ENCODE data around the gene STARD13. TPM values are rescaled to one million over a fixed set of nuclear protein-coding genes. Genes with fewer than 3 reads are reported as not detected.

Gene STARD13
- polyA plus RNA-seq, 1 experiment, result 21.2 TPM

DNA sequence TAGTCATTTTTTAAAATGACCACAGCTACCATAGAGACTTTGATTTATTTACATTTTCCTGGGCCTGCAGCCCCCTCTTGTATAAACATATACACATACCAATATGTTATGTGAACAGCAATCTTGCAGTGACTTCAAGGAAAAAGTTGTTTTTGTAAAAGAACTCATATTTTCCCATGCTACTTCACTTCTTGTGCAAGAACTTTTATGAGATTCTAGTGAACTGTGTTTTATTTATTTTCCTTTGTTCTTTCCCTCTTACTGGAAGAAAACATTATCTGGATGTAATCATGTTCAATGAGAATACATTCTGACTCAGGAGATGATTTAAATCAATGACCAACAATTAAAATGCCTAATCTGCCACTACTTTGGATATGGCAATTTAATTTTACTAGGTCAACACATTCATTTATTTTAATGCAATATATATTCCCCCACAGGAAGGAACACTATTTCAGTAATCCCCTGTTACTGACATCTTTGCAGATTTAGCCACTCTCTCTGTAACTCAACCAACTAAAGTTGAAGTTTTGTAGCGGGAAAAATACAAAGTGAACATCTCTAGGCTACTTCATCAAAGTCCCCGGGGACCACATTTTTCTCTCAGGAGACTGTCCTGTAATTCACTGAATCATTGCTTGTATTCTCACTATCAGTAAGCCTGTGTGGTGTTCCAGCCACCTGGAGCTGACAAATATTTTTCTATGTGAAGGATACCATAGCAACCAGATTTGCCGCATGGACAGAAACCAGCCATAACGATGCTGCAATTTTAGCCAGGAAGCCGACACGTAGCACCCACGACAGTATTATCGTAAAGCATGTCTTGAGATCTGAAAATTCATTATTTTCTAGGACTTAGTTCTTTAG, 90.5 kb downstream of the STARD13 start:
- POLR2A ChIA-PET, result no interaction called here
- CTCF ChIA-PET, result interaction anchor here (0.7 kb wide), 1 partner anchor 82 kb away, joined by 3 read pairs; no protein-coding TSS in a partner anchor

DNA sequence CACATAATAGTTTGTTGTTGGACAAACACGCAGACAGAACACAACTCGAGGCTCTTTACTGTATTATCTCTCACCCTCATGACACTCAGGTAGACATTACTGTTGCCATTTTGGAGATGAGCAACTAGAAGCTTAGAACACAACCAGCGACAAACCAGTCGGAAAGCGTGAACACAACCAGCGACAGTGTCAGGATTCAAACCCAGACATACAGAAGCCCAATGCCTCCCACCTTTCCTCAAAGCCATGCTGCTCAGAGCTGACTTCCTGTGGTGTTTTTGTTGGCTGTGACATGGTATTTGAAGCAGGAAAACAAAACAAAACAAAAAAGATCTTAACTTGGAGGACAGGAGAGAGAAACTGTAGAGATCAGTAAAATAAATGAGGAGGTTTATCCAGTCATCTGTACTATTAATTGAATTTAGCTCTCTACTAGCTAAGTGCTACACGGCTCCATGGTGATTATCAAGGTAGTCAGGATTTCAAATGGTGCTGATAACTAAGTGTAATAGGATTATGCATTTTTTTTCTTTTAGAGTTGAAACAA, 92.1 kb downstream of the STARD13 start:
- DNase-seq (ENCODE audit: low read depth), result no peak
- ChIA-PET POLR2A (no interaction called here), CTCF (interaction anchor here (0.8 to 1.1 kb wide), 2 partner anchors 9 to 294 kb away, joined by 3 to 5 read pairs; no protein-coding TSS in a partner anchor)
- Histone ChIP-seq H3K4me3 (ENCODE audit: low read depth, low read length) (no peak overlapping the region), H3K36me3 (ENCODE audit: control insufficient read depth, insufficient read depth, low read length) (no peaks in the 10 kb centered on the region), H3K27me3 (ENCODE audit: control insufficient read depth, insufficient read depth, low read length) (no peaks in the 10 kb centered on the region)
- TF ChIP-seq, protein P1, sequence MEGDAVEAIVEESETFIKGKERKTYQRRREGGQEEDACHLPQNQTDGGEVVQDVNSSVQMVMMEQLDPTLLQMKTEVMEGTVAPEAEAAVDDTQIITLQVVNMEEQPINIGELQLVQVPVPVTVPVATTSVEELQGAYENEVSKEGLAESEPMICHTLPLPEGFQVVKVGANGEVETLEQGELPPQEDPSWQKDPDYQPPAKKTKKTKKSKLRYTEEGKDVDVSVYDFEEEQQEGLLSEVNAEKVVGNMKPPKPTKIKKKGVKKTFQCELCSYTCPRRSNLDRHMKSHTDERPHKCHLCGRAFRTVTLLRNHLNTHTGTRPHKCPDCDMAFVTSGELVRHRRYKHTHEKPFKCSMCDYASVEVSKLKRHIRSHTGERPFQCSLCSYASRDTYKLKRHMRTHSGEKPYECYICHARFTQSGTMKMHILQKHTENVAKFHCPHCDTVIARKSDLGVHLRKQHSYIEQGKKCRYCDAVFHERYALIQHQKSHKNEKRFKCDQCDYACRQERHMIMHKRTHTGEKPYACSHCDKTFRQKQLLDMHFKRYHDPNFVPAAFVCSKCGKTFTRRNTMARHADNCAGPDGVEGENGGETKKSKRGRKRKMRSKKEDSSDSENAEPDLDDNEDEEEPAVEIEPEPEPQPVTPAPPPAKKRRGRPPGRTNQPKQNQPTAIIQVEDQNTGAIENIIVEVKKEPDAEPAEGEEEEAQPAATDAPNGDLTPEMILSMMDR (IDR thresholded peaks at IDR 0.05; ENCODE audit: insufficient read depth, low read depth, low read length), result no peak

More for the DNA sequence above, 90.5 kb downstream of the STARD13 start:
- Histone ChIP-seq H3K4me3 (ENCODE audit: low read depth, low read length) (no peak overlapping the region), H3K36me3 (ENCODE audit: control insufficient read depth, insufficient read depth, low read length) (no peaks in the 10 kb centered on the region), H3K27me3 (ENCODE audit: control insufficient read depth, insufficient read depth, low read length) (no peaks in the 10 kb centered on the region)
- peak; percentile 78 for DNase-seq (ENCODE audit: low read depth)
- TF ChIP-seq, protein P1 (IDR thresholded peaks at IDR 0.05; ENCODE audit: insufficient read depth, low read depth, low read length), result no peak

DNA sequence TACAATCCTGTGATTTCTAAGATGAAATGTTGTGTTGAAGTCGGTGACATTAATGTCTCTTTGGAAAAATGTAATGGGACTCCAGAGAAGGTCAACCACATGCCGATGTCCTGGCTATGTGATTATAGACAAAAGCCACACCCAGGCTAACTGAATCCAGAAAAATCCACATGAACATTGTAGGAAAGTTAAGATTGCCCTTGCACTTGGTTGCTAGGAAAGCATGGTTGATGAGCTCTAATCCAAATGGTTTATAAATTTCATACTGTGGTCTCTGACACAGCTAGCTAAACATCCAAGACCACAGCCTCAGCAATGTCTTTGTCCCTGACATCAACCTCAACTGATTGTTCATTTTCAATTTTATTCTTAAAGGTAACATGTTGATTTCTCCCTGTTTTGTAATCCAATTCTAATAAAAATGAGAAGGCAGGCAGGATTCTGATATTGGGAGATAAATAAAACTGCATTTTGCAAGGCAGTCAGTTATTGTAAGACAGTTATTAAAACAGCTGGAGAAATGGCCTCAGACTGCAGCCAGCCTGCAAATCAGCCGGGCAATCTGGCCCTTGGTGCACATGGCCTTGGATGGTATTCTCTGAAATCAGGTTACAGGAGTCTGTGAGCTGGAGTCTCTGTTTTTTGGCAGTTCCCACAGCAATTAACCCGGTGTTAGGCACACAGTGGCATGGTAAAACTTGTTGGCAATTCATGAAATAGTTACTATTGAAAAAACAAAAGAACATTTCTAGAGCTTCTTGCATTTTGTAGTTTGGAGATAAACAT, 93.9 kb downstream of the STARD13 start:
- ChIA-PET POLR2A (no interaction called here), CTCF (interaction anchor here (1.2 kb wide), 1 partner anchor 10 kb away, joined by 4 read pairs; no protein-coding TSS in a partner anchor)
- H3K27me3 ChIP-seq (ENCODE audit: control insufficient read depth, insufficient read depth, low read length), result no peaks in the 10 kb centered on the region
- H3K4me3 ChIP-seq (ENCODE audit: low read depth, low read length), result no peak overlapping the region
- TF ChIP-seq, protein P1 (IDR thresholded peaks at IDR 0.05; ENCODE audit: insufficient read depth, low read depth, low read length), result no peak
- no peak for DNase-seq (ENCODE audit: low read depth)
- peaks cover 2% of the 10 kb centered on the region for H3K36me3 ChIP-seq (ENCODE audit: control insufficient read depth, insufficient read depth, low read length)

DNA sequence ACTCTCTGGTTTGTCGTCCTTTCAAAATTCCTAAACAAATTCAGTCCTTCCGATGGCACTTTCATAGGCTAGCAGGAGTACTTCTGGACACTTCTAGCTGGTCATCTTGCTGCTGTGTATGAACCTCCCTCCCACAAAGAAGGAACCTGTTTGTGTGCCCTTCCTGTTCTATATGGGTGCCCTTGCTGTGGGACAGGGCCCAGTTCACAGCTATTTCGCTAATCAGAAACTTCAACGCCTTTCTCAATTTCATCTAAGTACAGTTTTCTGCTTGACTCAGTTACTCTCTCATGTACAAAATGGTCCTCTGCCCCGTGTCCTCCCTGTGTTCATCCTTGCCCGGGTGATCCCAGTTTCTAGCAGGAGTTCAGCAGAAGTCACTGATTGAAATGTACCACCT, 96.1 kb downstream of the STARD13 start:
- CTCF ChIA-PET, result interaction anchor here (1.0 to 1.2 kb wide), 3 partner anchors 13 to 17 kb away, joined by 3 to 5 read pairs (median 4); no protein-coding TSS in a partner anchor
- peaks cover 2% of the 10 kb centered on the region for H3K36me3 ChIP-seq (ENCODE audit: control insufficient read depth, insufficient read depth, low read length)
- TF ChIP-seq, protein P1 (IDR thresholded peaks at IDR 0.05; ENCODE audit: insufficient read depth, low read depth, low read length), result no peak
- H3K4me3 ChIP-seq (ENCODE audit: low read depth, low read length), result no peak overlapping the region
- no peak for DNase-seq (ENCODE audit: low read depth)
- H3K27me3 ChIP-seq (ENCODE audit: control insufficient read depth, insufficient read depth, low read length), result no peaks in the 10 kb centered on the region
- POLR2A ChIA-PET, result no interaction called here

Measured in BJ (cell line).